Esophagus squamous epithelium (tissue), 4 donors: ENCODE measurements around the gene ASPHD2.

Experiments used
- POLR2A ChIP-seq, 4 donors: fragments of 450-650 bp; IDR thresholded peaks; one replicate each; pipeline ENCODE4 v1.6.1; 2017; ENCODE audit warnings: antibody characterized with exemption in 4 of 4, mild to moderate bottlenecking in 4 of 4, moderate library complexity in 3 of 4
- TF ChIP-seq, protein P1 (sequence below), 6 experiments: fragments of 450-650 bp in 4 of 6; fragments of 200-600 bp in 2 of 6; sonication (generic) in 2 of 6; IDR thresholded peaks; one replicate each; pipeline ENCODE4 v1.5.1; 2016 to 2019; ENCODE audit warnings: antibody characterized with exemption in 6 of 6, mild to moderate bottlenecking in 4 of 6, moderate library complexity in 4 of 6

DNA sequence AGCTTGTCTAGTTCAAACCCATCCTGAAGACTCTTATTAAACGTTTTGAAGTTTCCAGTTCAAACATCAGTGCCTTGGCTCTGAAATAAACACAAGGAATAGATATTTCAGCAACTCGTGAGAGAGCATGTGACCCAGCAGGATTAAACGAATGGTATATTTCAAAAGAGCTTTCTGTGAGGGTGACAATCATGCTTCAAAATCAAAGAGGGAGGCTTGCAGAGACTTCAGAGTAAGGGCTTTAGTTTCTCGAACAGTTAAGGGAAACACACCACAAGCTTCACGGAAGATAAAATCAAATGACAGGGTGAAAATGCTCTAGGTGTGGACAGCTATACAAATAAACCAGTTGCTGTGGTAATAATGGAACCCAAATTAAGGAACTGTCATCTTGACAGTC, 53.1 kb downstream of the ASPHD2 start:
- TF ChIP-seq, protein P1, sequence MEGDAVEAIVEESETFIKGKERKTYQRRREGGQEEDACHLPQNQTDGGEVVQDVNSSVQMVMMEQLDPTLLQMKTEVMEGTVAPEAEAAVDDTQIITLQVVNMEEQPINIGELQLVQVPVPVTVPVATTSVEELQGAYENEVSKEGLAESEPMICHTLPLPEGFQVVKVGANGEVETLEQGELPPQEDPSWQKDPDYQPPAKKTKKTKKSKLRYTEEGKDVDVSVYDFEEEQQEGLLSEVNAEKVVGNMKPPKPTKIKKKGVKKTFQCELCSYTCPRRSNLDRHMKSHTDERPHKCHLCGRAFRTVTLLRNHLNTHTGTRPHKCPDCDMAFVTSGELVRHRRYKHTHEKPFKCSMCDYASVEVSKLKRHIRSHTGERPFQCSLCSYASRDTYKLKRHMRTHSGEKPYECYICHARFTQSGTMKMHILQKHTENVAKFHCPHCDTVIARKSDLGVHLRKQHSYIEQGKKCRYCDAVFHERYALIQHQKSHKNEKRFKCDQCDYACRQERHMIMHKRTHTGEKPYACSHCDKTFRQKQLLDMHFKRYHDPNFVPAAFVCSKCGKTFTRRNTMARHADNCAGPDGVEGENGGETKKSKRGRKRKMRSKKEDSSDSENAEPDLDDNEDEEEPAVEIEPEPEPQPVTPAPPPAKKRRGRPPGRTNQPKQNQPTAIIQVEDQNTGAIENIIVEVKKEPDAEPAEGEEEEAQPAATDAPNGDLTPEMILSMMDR (IDR thresholded peaks at IDR 0.05): no peak
- TF ChIP-seq POLR2A (IDR thresholded peaks at IDR 0.05): no peak
